HEK293 (cell line): ENCODE measurements around the gene NT5DC3.

Experiments used
- CTCF ChIA-PET: fragments of 350-600 bp; formaldehyde crosslinking; extraction: SDS; loops from one replicate; lab custom pipeline; 2021; ENCODE audit warnings: antibody characterized with exemption; lab: Yijun Ruan, JAX
- POLR2A ChIA-PET: fragments of 300-600 bp; formaldehyde crosslinking; extraction: SDS; loops from one replicate; lab custom pipeline; 2020; ENCODE audit warnings: antibody characterized with exemption, inconsistent platforms; lab: Yijun Ruan, JAX
- H3K27ac ChIP-seq: fragments of 200-500 bp; sonication (Bioruptor generic); 2 replicates; pipeline ENCODE4 v1.5.1; 2014; ENCODE audit warnings: low read depth, low read length, control low read depth, inconsistent platforms; ENCODE audit errors: extremely low read depth
- H3K36me3 ChIP-seq, 2 experiments: fragments of 200-500 bp in 1 of 2; sonication (Bioruptor generic) in 1 of 2; 1 replicate in 1 of 2; 2 replicates in 1 of 2; pipeline ENCODE4 v1.5.1; 2014 to 2017; ENCODE audit warnings: inconsistent platforms in 2 of 2, low read length in 2 of 2; ENCODE audit not compliant: control insufficient read depth in 2 of 2, insufficient read depth in 1 of 2
- H3K4me1 ChIP-seq: fragments of 200-500 bp; sonication (Bioruptor generic); 2 replicates; pipeline ENCODE4 v1.5.1; 2014; ENCODE audit warnings: mild to moderate bottlenecking, low read length, inconsistent platforms; ENCODE audit not compliant: control insufficient read depth, insufficient read depth
- H3K4me3 ChIP-seq: 2 replicates; pipeline ENCODE4 v1.5.1; 2011; ENCODE audit warnings: low read depth, mild to moderate bottlenecking, control low read depth, low read length, moderate library complexity
- H3K9me3 ChIP-seq: fragments of 200-500 bp; sonication (Bioruptor generic); 2 replicates; pipeline ENCODE4 v1.5.1; 2014; ENCODE audit warnings: low read depth, low read length, inconsistent platforms; ENCODE audit not compliant: control insufficient read depth, insufficient read depth
- BCL11A ChIP-seq: fragments of 450-650 bp; formaldehyde crosslinking; IDR thresholded peaks from 2 replicates; pipeline ENCODE4 v1.5.1; 2016; ENCODE audit warnings: low read depth, missing biosample characterization, missing genetic modification characterization
- GLI2 ChIP-seq: fragments of 450-650 bp; formaldehyde crosslinking; IDR thresholded peaks from 2 replicates; pipeline ENCODE4; 2017; ENCODE audit warnings: missing biosample characterization, missing genetic modification characterization, low read depth, borderline replicate concordance
- HOXC10 ChIP-seq: sonication (generic); formaldehyde crosslinking; IDR thresholded peaks from 2 replicates; pipeline ENCODE4 v1.8.1; 2023; ENCODE audit warnings: mild to moderate bottlenecking, missing genetic modification reagents
- IKZF3 ChIP-seq: fragments of 450-650 bp; IDR thresholded peaks from 2 replicates; pipeline ENCODE4 v1.5.0; 2018; ENCODE audit warnings: missing biosample characterization, mild to moderate bottlenecking, missing genetic modification characterization, moderate library complexity
- KLF17 ChIP-seq: fragments of 450-650 bp; formaldehyde crosslinking; IDR thresholded peaks from 2 replicates; pipeline ENCODE4 v1.5.1; 2016; ENCODE audit warnings: missing biosample characterization, missing genetic modification characterization
- KLF9 ChIP-seq: fragments of 450-650 bp; formaldehyde crosslinking; IDR thresholded peaks from 2 replicates; pipeline ENCODE4 v1.5.1; 2016; ENCODE audit warnings: missing biosample characterization, missing genetic modification characterization, low read depth
- PRDM6 ChIP-seq: fragments of 450-650 bp; formaldehyde crosslinking; IDR thresholded peaks from 2 replicates; pipeline ENCODE4 v1.5.1; 2017; ENCODE audit warnings: missing biosample characterization, missing genetic modification characterization
- REST ChIP-seq: fragments of 450-650 bp; formaldehyde crosslinking; IDR thresholded peaks from 2 replicates; pipeline ENCODE4 v1.5.1; 2016; ENCODE audit warnings: missing biosample characterization, missing genetic modification characterization
- TCF7L2 ChIP-seq: IDR thresholded peaks from 2 replicates; pipeline ENCODE4 v1.6.1; 2011; ENCODE audit warnings: low read depth, mild to moderate bottlenecking, inconsistent platforms, low read length, moderate library complexity, borderline replicate concordance
- ZBTB26 ChIP-seq: fragments of 450-650 bp; formaldehyde crosslinking; optimal IDR thresholded peaks from 2 replicates; pipeline ENCODE3; 2016; ENCODE audit warnings: missing biosample characterization, mild to moderate bottlenecking, missing genetic modification characterization
- ZBTB7A ChIP-seq: fragments of 450-650 bp; formaldehyde crosslinking; IDR thresholded peaks from 2 replicates; pipeline ENCODE4 v1.5.1; 2016; ENCODE audit warnings: low read depth, missing biosample characterization, missing genetic modification characterization
- ZFP3 ChIP-seq: fragments of 450-650 bp; formaldehyde crosslinking; IDR thresholded peaks from 2 replicates; pipeline ENCODE4 v1.5.1; 2016; ENCODE audit warnings: low read depth, missing biosample characterization, missing genetic modification characterization
- ZNF10 ChIP-seq: fragments of 450-650 bp; formaldehyde crosslinking; IDR thresholded peaks from 2 replicates; pipeline ENCODE4 v1.5.1; 2017; ENCODE audit warnings: missing biosample characterization, missing genetic modification characterization
- ZNF114 ChIP-seq: fragments of 450-650 bp; formaldehyde crosslinking; IDR thresholded peaks from 2 replicates; pipeline ENCODE4 v1.5.0; 2017; ENCODE audit warnings: missing biosample characterization, missing genetic modification characterization
- ZNF169 ChIP-seq: fragments of 450-650 bp; formaldehyde crosslinking; IDR thresholded peaks from 2 replicates; pipeline ENCODE4 v1.5.1; 2016; ENCODE audit warnings: missing biosample characterization, missing genetic modification characterization
- ZNF23 ChIP-seq: fragments of 450-650 bp; formaldehyde crosslinking; IDR thresholded peaks from 2 replicates; pipeline ENCODE4 v1.5.1; 2016; ENCODE audit warnings: missing biosample characterization, missing genetic modification characterization, borderline replicate concordance
- ZNF274 ChIP-seq, 2 experiments: fragments of 200-500 bp in 1 of 2; fragments of 450-650 bp in 1 of 2; sonication (Bioruptor generic) in 1 of 2; formaldehyde crosslinking in 1 of 2; IDR thresholded peaks; 2 replicates each; pipeline versions ENCODE4 v1.5.1 to v1.6.1; 2014 to 2016; ENCODE audit warnings: borderline replicate concordance in 1 of 2, inconsistent platforms in 1 of 2, low read length in 1 of 2, missing biosample characterization in 1 of 2, missing genetic modification characterization in 1 of 2
- ZNF324 ChIP-seq: fragments of 450-650 bp; formaldehyde crosslinking; IDR thresholded peaks from 2 replicates; pipeline ENCODE4 v1.5.1; 2016; ENCODE audit warnings: missing biosample characterization, missing genetic modification characterization
- ZNF335 ChIP-seq: fragments of 450-650 bp; formaldehyde crosslinking; conservative IDR thresholded peaks from 2 replicates; pipeline ENCODE4 v1.5.1; 2016; ENCODE audit warnings: missing biosample characterization, missing genetic modification characterization
- ZNF510 ChIP-seq: fragments of 450-650 bp; formaldehyde crosslinking; IDR thresholded peaks from 2 replicates; pipeline ENCODE4 v1.5.1; 2018; ENCODE audit warnings: mild to moderate bottlenecking, missing genetic modification characterization, missing biosample characterization; ENCODE audit not compliant: insufficient replicate concordance
- ZNF549 ChIP-seq: fragments of 450-650 bp; IDR thresholded peaks from 2 replicates; pipeline ENCODE4 v1.5.1; 2018; ENCODE audit warnings: missing biosample characterization, missing genetic modification characterization, mild to moderate bottlenecking, inconsistent platforms, moderate library complexity
- ZNF658 ChIP-seq: fragments of 450-650 bp; formaldehyde crosslinking; IDR thresholded peaks from 2 replicates; pipeline ENCODE4; 2016; ENCODE audit warnings: missing biosample characterization, missing genetic modification characterization
- ZNF677 ChIP-seq: fragments of 450-650 bp; IDR thresholded peaks from 2 replicates; pipeline ENCODE4 v1.5.0; 2018; ENCODE audit warnings: missing biosample characterization, mild to moderate bottlenecking, missing genetic modification characterization, moderate library complexity
- ZNF701 ChIP-seq: fragments of 450-650 bp; formaldehyde crosslinking; IDR thresholded peaks from 2 replicates; pipeline ENCODE4 v1.5.1; 2016; ENCODE audit warnings: missing biosample characterization, missing genetic modification characterization
- ZNF768 ChIP-seq: fragments of 450-650 bp; formaldehyde crosslinking; IDR thresholded peaks from 2 replicates; pipeline ENCODE4 v1.5.1; 2018; ENCODE audit warnings: missing biosample characterization, mild to moderate bottlenecking, missing genetic modification characterization

NT5DC3 gene

GRCh38 chr12:103844305-103844704 lies 3.3 kb upstream of the NT5DC3 start (continued):
- TF ChIP-seq ZNF23, result no peak
- no peak for TF ChIP-seq REST (tag by site-specific recombination)
- no peak for TF ChIP-seq ZNF549 (tag by site-specific recombination)
- no peak for TF ChIP-seq ZNF10 (tag by site-specific recombination)

GRCh38 chr12:103841690-103842584 lies 903 bp upstream of the NT5DC3 start:
- Histone ChIP-seq H3K27ac (peak overlapping the region; percentile 11; the same call in 1 of the 2 replicates), H3K4me1 (peaks cover 3% of the 10 kb centered on the region; the same call in 1 of the 2 replicates), H3K9me3 (no peaks in the 10 kb centered on the region), H3K36me3 (no peaks in the 10 kb centered on the region), H3K4me3 (peak overlapping the region; percentile 67)
- ChIA-PET CTCF (interaction anchor here (0.5 to 1.5 kb wide), 4 partner anchors 23 to 38 kb away, joined by 3 to 9 read pairs (median 4); no protein-coding TSS in a partner anchor), POLR2A (interaction anchor here (0.6 to 2.4 kb wide), 11 partner anchors 14 to 296 kb away, joined by 3 to 15 read pairs (median 5); partner anchors contain the start of genes HSP90B1, NFYB and TDG)
- no peak for TF ChIP-seq TCF7L2
- TF ChIP-seq GLI2, result no peak
- TF ChIP-seq ZNF677 (tag by site-specific recombination), result no peak
- TF ChIP-seq ZNF701 (tag by site-specific recombination), result peak; percentile 52; the same call in 1 of the 2 replicates
- no peak for TF ChIP-seq ZNF324 (tag by site-specific recombination)
- no peak for TF ChIP-seq ZNF114
- no peak for TF ChIP-seq ZNF274 (IDR thresholded peaks at IDR 0.05; ENCODE audit: low read length)
- TF ChIP-seq ZNF274 (tag by site-specific recombination; IDR thresholded peaks at IDR 0.05; ENCODE audit: borderline replicate concordance), result no peak
- TF ChIP-seq ZNF169, result no peak
- TF ChIP-seq ZNF335 (tag by site-specific recombination), result peak; percentile 90
- no peak for TF ChIP-seq KLF9 (tag by site-specific recombination)
- TF ChIP-seq ZFP3 (tag by site-specific recombination), result no peak
- TF ChIP-seq ZNF510, result no peak
- no peak for TF ChIP-seq ZNF768
- TF ChIP-seq ZBTB26, result no peak
- TF ChIP-seq PRDM6, result no peak
- TF ChIP-seq IKZF3, result peak; percentile 39; the same call in 1 of the 2 replicates
- TF ChIP-seq BCL11A (tag by site-specific recombination), result 0 out of 2 replicates have a peak, but pooled peaks have one; percentile 7
- TF ChIP-seq HOXC10 (CRISPR knock-in tag), result no peak
- peak; percentile 63; the same call in 1 of the 2 replicates for TF ChIP-seq KLF17 (tag by site-specific recombination)
- no peak for TF ChIP-seq ZNF23
- TF ChIP-seq ZBTB7A (tag by site-specific recombination), result no peak
- TF ChIP-seq ZNF658 (tag by site-specific recombination), result no peak
